Epithelial cell of esophagus (primary cell): Measurements from ENCODE around the gene CLCN7.
"Not testable (repeated sequence)": the region's sequence is repeated elsewhere in the genome, so short reads cannot be mapped to it uniquely, and the experiment has no call there.

Experiments used
- DNase-seq: peaks from one replicate; pipeline ENCODE4 v3.0.0; 2010; ENCODE audit warnings: low read depth
- H3K4me3 ChIP-seq: 2 replicates; pipeline ENCODE4 v1.5.1; 2011; ENCODE audit warnings: mild to moderate bottlenecking, low read length, control low read depth
- TF ChIP-seq, protein P1 (sequence below): IDR thresholded peaks from 2 replicates; pipeline ENCODE4 v1.5.1; 2011; ENCODE audit warnings: low read depth, mild to moderate bottlenecking, low read length, control low read depth, inconsistent platforms; ENCODE audit not compliant: insufficient read depth; ENCODE audit errors: missing control alignments

Gene CLCN7

DNA sequence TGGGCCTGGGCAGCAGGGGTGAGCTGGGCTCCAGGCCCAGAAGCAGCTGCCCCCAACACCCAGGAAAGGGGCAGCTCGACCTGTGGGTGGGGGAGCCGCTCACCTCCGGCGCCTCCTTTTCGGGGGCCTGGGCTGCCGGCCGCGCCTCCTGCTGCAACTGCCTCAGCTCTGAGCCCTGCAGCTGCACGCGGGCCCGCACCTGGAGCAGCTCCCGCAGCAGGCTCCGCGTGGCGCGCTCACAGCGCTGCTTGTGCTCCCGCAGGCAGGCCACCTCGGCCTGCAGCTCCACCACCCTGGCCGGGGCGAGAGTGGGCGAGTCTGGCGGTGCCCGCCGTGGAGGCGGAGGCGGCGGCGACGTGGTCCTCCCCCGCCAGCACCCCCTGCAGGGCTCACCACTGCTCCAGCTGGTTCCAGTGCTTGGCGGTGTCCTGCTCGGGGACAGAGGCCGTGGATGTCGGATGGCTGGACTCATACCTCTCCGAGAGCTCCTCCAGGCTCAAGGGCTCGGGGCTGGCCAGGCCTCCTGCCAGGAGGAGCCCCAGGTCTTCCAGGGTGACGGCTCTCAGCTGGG lies 31.3 kb downstream of the CLCN7 start:
- TF ChIP-seq, protein P1, sequence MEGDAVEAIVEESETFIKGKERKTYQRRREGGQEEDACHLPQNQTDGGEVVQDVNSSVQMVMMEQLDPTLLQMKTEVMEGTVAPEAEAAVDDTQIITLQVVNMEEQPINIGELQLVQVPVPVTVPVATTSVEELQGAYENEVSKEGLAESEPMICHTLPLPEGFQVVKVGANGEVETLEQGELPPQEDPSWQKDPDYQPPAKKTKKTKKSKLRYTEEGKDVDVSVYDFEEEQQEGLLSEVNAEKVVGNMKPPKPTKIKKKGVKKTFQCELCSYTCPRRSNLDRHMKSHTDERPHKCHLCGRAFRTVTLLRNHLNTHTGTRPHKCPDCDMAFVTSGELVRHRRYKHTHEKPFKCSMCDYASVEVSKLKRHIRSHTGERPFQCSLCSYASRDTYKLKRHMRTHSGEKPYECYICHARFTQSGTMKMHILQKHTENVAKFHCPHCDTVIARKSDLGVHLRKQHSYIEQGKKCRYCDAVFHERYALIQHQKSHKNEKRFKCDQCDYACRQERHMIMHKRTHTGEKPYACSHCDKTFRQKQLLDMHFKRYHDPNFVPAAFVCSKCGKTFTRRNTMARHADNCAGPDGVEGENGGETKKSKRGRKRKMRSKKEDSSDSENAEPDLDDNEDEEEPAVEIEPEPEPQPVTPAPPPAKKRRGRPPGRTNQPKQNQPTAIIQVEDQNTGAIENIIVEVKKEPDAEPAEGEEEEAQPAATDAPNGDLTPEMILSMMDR, result no peak
- DNase-seq, result no peak
- H3K4me3 ChIP-seq, result no peak overlapping the region

DNA sequence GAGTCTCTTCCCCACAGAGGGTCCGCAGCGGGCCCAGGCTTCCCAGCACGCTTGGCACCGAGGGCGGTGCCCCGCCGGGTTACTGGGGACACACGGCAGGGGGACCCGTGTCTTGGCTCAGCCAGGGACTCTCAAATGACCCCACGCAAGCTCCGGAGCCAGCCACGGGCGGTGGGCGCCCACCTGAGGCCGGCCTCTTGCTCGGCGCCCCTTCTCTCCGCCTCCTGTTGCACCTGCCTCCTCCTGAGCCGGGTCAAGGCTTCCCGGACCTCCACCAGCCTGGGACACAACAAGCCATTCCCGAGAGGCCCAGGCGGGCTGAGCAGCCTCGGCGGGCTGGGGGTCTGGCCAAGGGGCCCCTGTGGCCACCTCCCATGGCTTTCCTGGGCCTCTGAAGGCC lies 32.1 kb downstream of the CLCN7 start:
- no peak for DNase-seq
- TF ChIP-seq, protein P1, result no peak
- H3K4me3 ChIP-seq, result no peak overlapping the region

DNA sequence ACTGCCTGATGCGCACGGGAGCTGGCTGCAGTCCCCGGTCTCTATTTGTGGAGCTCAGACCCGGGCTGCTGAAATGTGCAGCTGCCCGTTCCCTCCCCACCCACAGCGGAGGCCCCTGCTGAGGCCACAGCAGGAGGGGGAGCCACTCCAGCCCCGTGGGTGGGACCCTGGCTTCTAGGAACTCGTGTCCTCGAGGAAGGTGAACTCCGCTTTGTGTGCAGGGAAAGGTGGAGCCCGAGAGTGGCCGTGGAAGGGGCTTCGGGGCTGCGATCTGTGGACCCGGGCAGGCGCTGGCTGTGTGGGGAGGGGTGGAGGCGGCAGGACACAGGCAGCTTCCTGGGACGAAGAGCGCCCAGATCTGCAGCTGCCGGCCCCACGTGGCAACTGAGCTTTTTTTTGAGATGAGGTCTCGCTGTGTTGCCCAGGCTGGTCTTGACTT lies 33.4 kb downstream of the CLCN7 start:
- no peak overlapping the region for H3K4me3 ChIP-seq
- DNase-seq, result no peak
- TF ChIP-seq, protein P1, result no peak

DNA sequence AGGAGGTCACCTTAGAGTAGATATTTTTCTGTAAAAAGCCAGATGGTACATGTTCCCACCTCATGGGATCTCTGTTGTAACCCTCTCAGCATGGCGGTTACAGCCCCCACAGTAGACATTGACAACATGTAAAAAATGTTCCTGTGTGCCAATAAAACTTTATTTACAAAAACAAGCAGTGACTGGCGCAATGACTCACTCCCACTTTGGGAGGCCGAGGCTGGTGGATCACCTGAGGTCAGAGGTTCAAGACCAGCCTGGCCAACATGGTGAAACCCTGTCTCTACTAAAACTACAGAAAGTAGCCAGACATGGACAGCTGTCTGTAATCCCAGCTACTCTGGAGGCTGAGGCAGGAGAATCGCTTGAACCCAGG lies 35.1 kb downstream of the CLCN7 start:
- H3K4me3 ChIP-seq, DNase-seq: not testable (repeated sequence)

GRCh38 chr16:1439058-1439698 lies 35.6 kb downstream of the CLCN7 start:
- TF ChIP-seq, protein P1, result no peak
- DNase-seq, result no peak
- H3K4me3 ChIP-seq, result no peak overlapping the region

- no peak for DNase-seq
- TF ChIP-seq, protein P1, result no peak
- no peak overlapping the region for H3K4me3 ChIP-seq
Measured at GRCh38 chr16:1438229-1439057, 36.4 kb downstream of the CLCN7 start.

- no peak for DNase-seq
- H3K4me3 ChIP-seq, result no peak overlapping the region
- TF ChIP-seq, protein P1, result no peak
Measured at GRCh38 chr16:1437606-1438005, 37.2 kb downstream of the CLCN7 start.
